Uterus (tissue), 4 donors: Measurements from ENCODE around the gene RNPS1. TPM values are rescaled to one million over a fixed set of nuclear protein-coding genes. Genes with fewer than 3 reads are reported as not detected.
A peak's percentile ranks its signal among the peaks of the same experiment; 100 is the strongest.

Experiments used
- DNase-seq, 2 donors: peaks; one replicate each; pipeline ENCODE4 v3.0.0-alpha.2; 2019 to 2020
- H3K27ac ChIP-seq, 2 donors: fragments of 200-600 bp; sonication (generic); 1 replicate in 1 of 2; 2 replicates in 1 of 2; pipeline ENCODE4 v1.5.1; 2016 to 2018
- H3K27me3 ChIP-seq, 2 donors: fragments of 200-600 bp; sonication (generic); one replicate each; pipeline ENCODE4 v1.5.1; 2018 to 2019; ENCODE audit warnings: control low read depth in 1 of 2
- H3K36me3 ChIP-seq, 2 donors: fragments of 200-600 bp; sonication (generic); one replicate each; pipeline ENCODE4 v1.5.1; 2019; ENCODE audit warnings: control low read depth in 1 of 2
- H3K4me1 ChIP-seq, 2 donors: fragments of 200-600 bp; sonication (generic); one replicate each; pipeline ENCODE4 v1.5.1; 2018 to 2019; ENCODE audit warnings: control low read depth in 1 of 2
- H3K4me3 ChIP-seq, 2 donors: fragments of 200-600 bp; sonication (generic); 1 replicate in 1 of 2; 2 replicates in 1 of 2; pipeline ENCODE4 v1.5.1; 2018 to 2019; ENCODE audit warnings: mild to moderate bottlenecking in 1 of 2
- H3K9me3 ChIP-seq, 2 donors: fragments of 200-600 bp; sonication (generic); one replicate each; pipeline ENCODE4 v1.5.1; 2019; ENCODE audit warnings: control low read depth in 1 of 2
- CTCF ChIP-seq, 4 experiments: fragments of 200-600 bp in 2 of 4; fragments of 450-650 bp in 2 of 4; sonication (generic) in 2 of 4; IDR thresholded peaks; one replicate each; pipeline ENCODE4 v1.5.1; 2016 to 2019; ENCODE audit warnings: antibody characterized with exemption in 4 of 4, mild to moderate bottlenecking in 2 of 4, moderate library complexity in 1 of 4
- POLR2A ChIP-seq, 2 donors: fragments of 450-650 bp; IDR thresholded peaks; one replicate each; pipeline ENCODE4 v1.6.1; 2016; ENCODE audit warnings: antibody characterized with exemption in 2 of 2, mild to moderate bottlenecking in 1 of 2, moderate library complexity in 1 of 2
- intact Hi-C: fragments of 100-400 bp; cut with DNase I; formaldehyde crosslinking; loops from one replicate; pipeline ENCODE4 v1.15.1; 2023; ENCODE audit warnings: low total_unique reads
- total RNA-seq, 4 donors: library from RNA; depleted of rRNA in 3 of 4; stranded (reverse); fragments of >200 nt in 3 of 4; gene quantifications; one replicate each; pipeline versions ENCODE4 v1.1.0 to v1.2.4, GENCODE V29; 2014 to 2023
- donor health status: DM: yes; HTN: yes; CAD: no.

RNPS1 gene
- total RNA-seq, 4 donors from 2014 or later = 36.1 to 175 (median 85.5) TPM

GRCh38 chr16:2206780-2207433 lies 61.0 kb downstream of the RNPS1 start:
- Histone ChIP-seq H3K9me3 (no peaks in the 10 kb centered on the region), H3K27ac (no peak overlapping the region), H3K4me1 (peaks cover 0 to 3% of the 10 kb centered on the region in 2 donors), H3K36me3 (no peaks in the 10 kb centered on the region), H3K27me3 (no peaks in the 10 kb centered on the region), H3K4me3 (no peak overlapping the region)
- no peak for TF ChIP-seq CTCF (IDR thresholded peaks at IDR 0.05)
- TF ChIP-seq POLR2A (IDR thresholded peaks at IDR 0.05) = no peak
- no peak for DNase-seq
- intact Hi-C loops = no loop called here

GRCh38 chr16:2206420-2206779 lies 61.5 kb downstream of the RNPS1 start:
- TF ChIP-seq POLR2A (IDR thresholded peaks at IDR 0.05) (no peak), CTCF (IDR thresholded peaks at IDR 0.05) (no peak)
- intact Hi-C loops = no loop called here
- no peaks in the 10 kb centered on the region for H3K9me3 ChIP-seq
- no peaks in the 10 kb centered on the region for H3K27me3 ChIP-seq
- peak overlapping the region in 1 of 2 donors; percentile 99 for H3K27ac ChIP-seq
- peaks cover 0 to 3% of the 10 kb centered on the region in 2 donors for H3K4me1 ChIP-seq
- H3K4me3 ChIP-seq = peak overlapping the region; percentile 65 to 78
- DNase-seq = no peak
- no peaks in the 10 kb centered on the region for H3K36me3 ChIP-seq

- no peak for DNase-seq
- H3K27ac ChIP-seq = peak overlapping the region; percentile 96 to 99
Measured at GRCh38 chr16:2205967-2206313, 62.0 kb downstream of the RNPS1 start.

GRCh38 chr16:2205104-2205966 lies 62.6 kb downstream of the RNPS1 start, which contains the start of gene MLST8:
Gene MLST8, plus strand, starts transcription at chr16:2205454. Its CDS starts 632 bp downstream, at chr16:2206086.
- Histone ChIP-seq H3K4me1 (peaks cover 0 to 3% of the 10 kb centered on the region in 2 donors), H3K27me3 (no peaks in the 10 kb centered on the region), H3K9me3 (no peaks in the 10 kb centered on the region), H3K27ac (peak within 1 kb of the TSS; percentile 96 to 99), H3K4me3 (peak within 1 kb of the TSS; percentile 65 to 78), H3K36me3 (no peaks in the 10 kb centered on the region)
- DNase-seq = peak; percentile 82 to 89
- TF ChIP-seq CTCF (IDR thresholded peaks at IDR 0.05) = peak in 2 of 4 experiments; percentile 16 to 37
- peak; percentile 42 to 88 for TF ChIP-seq POLR2A (IDR thresholded peaks at IDR 0.05)
- intact Hi-C loops = no loop called here

More at GRCh38 chr16:2205967-2206313, 62.0 kb downstream of the RNPS1 start:
- TF ChIP-seq POLR2A (IDR thresholded peaks at IDR 0.05) (no peak), CTCF (IDR thresholded peaks at IDR 0.05) (no peak)
- intact Hi-C loops = no loop called here
- Histone ChIP-seq H3K4me3 (peak overlapping the region; percentile 65 to 78), H3K4me1 (peaks cover 0 to 3% of the 10 kb centered on the region in 2 donors), H3K27me3 (no peaks in the 10 kb centered on the region), H3K9me3 (no peaks in the 10 kb centered on the region), H3K36me3 (no peaks in the 10 kb centered on the region)
